EH (cell line): ENCODE data around the gene CLIC4.
"Not testable (repeated sequence)": the region's sequence is repeated elsewhere in the genome, so short reads cannot be mapped to it uniquely, and the experiment has no call there.

Experiments
- DNase-seq: peaks from one replicate; pipeline ENCODE4 v3.0.0-alpha.2; 2015; ENCODE audit warnings: low read depth

The CLIC4 gene

GRCh38 chr1:24875991-24876506, 130.8 kb downstream of the CLIC4 start:
- DNase-seq = no peak

- DNase-seq = no peak
Measured at GRCh38 chr1:24878045-24878444, 132.8 kb downstream of the CLIC4 start.

GRCh38 chr1:24878775-24879742, 133.8 kb downstream of the CLIC4 start:
- DNase-seq = peak; percentile 86

GRCh38 chr1:24881034-24881433, 135.8 kb downstream of the CLIC4 start:
- DNase-seq = no peak

DNA sequence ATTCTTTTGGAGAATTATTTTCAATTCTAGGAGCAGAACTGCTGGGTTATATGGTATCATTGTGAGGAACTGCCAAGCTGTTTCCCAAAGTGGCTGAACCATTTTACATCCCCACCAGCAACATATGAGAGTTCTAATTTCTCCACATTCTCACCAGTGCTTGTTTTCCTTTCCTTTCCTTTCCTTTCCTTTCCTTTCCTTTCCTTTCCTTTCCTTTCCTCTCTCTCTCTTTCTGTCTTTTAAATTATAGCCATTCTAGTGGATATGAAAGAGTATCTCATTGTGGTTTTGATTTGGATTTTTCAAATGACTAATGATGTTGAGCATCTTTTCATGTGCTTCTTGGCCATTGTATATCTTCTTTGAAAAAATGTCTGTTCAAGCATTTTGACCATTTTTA, 139.5 kb downstream of the CLIC4 start:
- peak; percentile 31 for DNase-seq

GRCh38 chr1:24886241-24886640, 141.0 kb downstream of the CLIC4 start:
- DNase-seq = no peak

- DNase-seq = no peak
Measured at GRCh38 chr1:24888061-24888970, 143.1 kb downstream of the CLIC4 start.

DNA sequence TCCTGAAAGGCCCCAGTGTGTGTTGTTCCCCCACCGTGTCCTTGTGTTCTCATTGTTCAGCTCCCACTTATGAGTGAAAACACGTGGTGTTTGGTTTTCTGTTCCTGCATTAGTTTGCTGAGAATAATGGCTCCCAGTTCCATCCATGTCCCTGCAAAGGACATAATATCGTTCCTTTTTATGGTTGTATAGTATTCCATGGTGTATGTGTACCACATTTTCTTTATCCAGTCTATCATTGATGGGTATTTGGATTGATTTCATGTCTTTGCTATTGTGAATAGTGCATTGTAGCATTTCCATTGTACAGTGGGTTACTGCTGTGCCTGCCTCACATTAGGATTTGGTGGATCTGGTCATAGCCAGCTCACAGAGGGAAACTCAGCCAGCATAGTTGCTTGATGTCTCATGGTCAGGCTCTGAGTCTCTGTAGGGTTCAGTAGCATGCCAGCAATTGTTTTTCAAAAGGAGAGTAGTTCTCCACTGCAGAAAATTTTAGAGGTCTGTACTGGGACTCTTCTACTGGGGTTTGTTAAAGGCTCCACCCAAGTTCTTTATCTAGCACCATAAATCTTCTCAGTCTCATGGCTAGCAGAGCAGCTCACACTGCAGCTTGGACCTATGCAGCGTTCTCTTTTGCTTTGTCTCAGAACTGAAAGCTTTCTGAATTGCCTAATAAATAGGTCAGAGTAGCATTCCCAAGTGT, 143.9 kb downstream of the CLIC4 start:
- DNase-seq = peak; percentile 91

DNA sequence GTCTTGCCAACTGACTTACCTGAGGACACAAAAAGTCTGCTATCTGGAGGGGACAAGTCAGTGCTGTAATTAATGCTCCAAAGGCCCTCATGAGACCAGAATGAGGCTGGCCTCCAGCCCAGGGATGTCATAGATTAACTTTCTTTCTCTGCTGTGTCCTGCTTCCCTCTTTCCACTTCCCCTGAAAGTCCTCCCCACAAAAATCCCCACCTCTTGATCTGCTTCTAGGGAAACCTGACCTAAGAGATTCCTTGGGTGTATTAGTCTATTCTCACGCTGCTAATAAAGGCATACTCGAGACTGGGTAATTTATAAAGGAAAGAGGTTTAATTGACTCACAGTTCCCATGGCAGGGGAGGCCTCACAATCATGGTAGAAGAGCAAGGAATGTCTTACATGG, 145.6 kb downstream of the CLIC4 start:
- DNase-seq = no peak

DNA sequence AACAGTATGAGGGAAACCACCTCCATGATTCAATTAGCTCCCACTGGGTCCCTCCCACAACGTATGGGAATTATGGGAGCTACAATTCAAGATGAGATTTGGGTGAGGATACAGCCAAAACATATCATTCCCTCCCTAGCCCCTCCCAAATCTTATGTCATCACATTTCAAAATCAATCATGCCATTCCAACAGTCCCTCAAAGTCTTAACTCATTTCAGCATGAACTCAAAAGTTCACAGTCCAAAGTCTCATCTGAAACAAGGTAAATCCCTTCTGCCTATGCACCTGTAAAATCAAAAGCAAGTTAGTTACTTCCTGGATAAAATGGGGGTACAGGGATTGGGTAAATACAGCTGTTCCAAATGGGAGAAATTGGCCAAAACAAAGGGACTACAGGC, 146.1 kb downstream of the CLIC4 start:
- not testable (repeated sequence) for DNase-seq

DNA sequence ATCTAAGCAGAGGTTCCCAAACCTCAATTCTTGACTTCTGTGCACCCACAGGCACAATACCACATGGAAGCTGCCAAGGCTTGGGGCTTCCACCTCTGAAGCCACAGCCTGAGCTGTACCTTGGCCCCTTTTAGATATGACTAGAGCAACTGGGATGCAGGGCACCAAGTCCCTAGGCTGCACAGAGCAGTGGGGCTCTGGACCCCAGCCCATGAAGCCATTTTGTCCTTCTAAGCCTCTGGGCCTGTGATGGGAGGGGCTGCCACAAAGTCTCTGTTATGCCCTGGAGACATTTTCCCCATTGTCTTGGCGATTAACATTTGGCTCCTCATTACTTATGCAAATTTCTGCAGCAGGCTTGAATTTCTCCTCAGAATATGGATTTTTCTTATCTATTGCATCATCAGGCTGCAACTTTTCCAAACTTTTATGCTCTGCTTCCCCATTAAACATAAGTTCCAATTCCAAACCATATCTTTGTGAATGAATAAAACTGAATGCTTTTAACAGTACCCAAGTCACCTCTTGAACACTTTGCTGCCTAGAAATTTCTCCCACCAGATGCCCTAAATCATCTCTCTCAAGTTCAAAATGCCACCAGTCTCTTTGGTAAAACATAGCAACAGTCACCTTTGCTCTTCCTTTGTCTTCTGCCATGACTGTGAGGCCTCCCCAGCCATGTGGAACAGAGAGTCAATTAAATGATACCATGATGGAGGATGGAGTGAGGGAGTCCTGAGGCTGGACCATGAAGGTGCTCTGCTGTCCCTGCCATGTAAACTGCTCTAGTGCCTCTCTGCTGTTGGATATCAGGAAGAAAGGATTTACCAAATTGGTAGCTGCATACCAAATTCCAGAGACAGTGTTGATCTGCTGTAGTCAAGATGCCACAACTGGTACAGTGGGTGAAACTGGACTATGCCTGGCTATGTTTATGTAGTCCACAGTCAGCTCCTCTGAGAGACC, 147.2 kb downstream of the CLIC4 start:
- DNase-seq = no peak

- no peak for DNase-seq
Measured at GRCh38 chr1:24893431-24893830, 148.2 kb downstream of the CLIC4 start.
